ENCODE measurements around the gene TBX5.

TBX5 gene

DNA sequence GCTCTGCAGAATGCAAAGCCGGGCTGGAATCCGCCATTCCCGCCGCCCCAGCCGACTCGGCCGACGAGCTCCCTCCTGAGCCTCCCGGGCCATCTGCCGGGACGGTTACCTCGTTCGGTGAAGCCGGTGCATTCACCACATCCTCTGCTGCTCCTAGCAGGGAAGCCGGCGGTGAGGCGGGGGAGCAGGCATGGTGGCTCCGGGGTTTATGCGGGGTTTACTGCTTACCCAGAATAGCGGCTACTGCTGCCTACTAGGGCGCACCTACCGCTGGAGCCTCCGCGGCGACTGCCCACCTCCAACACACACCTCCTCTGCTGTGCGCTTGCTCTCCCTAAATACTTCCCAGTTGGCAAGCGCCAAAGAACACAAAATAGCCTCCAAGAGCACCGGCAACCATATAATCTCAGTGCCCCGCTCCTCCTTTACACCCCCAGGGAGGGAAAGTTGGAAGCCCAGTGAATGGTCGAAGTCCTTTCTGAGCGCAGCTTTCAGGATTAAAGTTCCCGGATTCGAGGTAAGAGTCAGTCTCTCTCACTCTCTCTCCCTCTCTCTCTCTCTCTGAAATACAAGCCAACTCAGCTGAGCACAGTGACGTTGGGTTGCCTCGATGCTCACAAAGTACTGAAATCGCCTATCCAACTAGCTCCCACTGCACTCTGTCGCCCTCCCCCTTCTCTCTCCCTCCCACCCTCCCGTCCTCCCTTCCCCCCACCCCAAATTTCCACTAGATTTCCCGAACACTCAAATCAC is at the start of gene TBX5:
TBX5 (minus strand) TSS at position 626 of the 753 bp plus-strand sequence. CDS start 2,246 bp downstream, outside the sequence.
- DNase-seq (ENCODE audit: low spot score), result peak; percentile 18
- TF ChIP-seq CTCF (IDR thresholded peaks at IDR 0.05; ENCODE audit: extremely low read depth, insufficient read depth, missing control alignments), result no peak
- in situ Hi-C loops (cut with MboI; ENCODE audit: low pct_unique_long_range_greater_than_20kb, low sequenced_read_pairs, unreplicated experiment), result loop anchor here (25.0 kb wide), 2 partner anchors 282 to 943 kb away; partner anchors contain the start of genes LHX5 and TBX3

DNA sequence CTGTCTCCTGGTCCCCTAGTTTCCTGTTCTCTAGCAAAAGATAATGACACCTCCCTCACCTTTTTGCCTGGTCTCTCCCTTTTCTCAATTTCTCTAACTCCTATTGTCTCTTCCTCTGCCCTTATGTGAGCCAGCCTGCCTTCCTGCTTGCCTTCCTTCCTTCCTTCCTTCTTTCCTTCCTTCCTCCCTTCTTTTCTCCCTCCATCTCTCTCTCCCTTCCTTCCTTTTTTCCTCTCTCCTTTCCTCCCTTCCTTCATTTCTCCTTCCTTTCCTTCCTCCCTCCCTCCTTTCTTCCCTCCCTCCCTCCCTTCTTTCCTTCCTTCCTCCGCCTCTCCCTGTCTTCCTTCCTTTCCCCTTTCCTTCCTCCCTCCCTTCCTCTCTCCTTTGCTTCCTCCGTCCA is 45.7 kb upstream of the TBX5 start:
- in situ Hi-C loops (cut with MboI; ENCODE audit: low pct_unique_long_range_greater_than_20kb, low sequenced_read_pairs, unreplicated experiment), result no loop called here
- DNase-seq (ENCODE audit: low spot score), result no peak
- no peak for TF ChIP-seq CTCF (IDR thresholded peaks at IDR 0.05; ENCODE audit: extremely low read depth, insufficient read depth, missing control alignments)

DNA sequence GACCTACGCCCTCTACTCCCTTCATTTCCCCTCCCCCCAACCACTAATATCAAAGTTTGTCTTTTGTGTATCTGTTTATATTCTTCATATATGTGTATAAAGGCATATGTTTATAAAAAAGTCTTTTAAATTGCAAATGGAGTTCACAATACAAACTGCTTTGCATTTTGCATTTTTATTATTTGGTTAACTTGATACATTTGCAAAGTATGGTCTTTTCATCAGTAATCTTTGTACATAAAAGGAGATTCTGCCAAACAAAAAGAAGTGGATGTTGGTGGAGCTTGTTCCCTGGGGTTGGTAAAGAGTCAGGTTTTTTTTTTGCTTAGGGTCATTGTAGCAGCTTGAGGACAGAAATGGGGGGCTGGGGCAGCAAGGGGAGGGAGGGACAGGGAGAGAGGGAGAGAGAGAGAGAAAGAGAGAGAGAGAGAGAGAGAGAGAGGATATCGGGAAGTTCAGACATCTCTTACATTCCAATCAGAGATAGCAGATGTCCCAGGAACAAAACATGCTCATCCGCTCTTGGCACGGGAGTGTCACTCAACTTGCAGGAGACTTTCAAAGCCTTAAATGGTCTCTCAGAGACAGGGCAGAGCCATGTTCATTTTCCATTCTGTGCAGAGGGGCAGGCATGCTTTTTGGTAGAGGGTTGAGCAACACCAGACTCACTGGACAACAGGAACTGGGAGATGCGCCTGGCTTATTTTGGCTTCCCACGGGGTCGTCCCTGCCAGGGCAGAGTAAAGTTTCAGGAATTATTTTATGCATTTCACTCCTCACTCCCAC is 44.8 kb upstream of the TBX5 start:
- no peak for TF ChIP-seq CTCF (IDR thresholded peaks at IDR 0.05; ENCODE audit: extremely low read depth, insufficient read depth, missing control alignments)
- no peak for DNase-seq (ENCODE audit: low spot score)
- in situ Hi-C loops (cut with MboI; ENCODE audit: low pct_unique_long_range_greater_than_20kb, low sequenced_read_pairs, unreplicated experiment), result no loop called here

GRCh38 chr12:114450019-114450418 is 44.1 kb upstream of the TBX5 start:
- in situ Hi-C loops (cut with MboI; ENCODE audit: low pct_unique_long_range_greater_than_20kb, low sequenced_read_pairs, unreplicated experiment), result no loop called here
- TF ChIP-seq CTCF (IDR thresholded peaks at IDR 0.05; ENCODE audit: extremely low read depth, insufficient read depth, missing control alignments), result no peak
- DNase-seq (ENCODE audit: low spot score), result no peak

DNA sequence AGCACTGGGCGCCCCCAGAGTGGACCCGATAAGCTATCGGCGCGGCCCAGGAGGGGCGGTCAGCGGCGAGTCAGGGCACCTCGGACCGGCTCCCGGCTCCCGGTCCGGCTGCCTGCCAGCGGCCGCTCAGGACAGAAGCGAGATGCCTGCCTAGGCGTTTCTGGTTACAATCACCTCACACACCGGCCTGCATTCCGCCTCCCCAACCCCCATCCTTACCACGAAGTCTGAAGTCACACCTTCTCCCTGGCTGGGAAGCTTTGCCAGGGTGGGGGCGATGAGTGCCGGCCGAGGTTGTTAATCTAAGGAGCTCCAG is 42.6 kb upstream of the TBX5 start:
- no peak for DNase-seq (ENCODE audit: low spot score)
- TF ChIP-seq CTCF (IDR thresholded peaks at IDR 0.05; ENCODE audit: extremely low read depth, insufficient read depth, missing control alignments), result no peak
- in situ Hi-C loops (cut with MboI; ENCODE audit: low pct_unique_long_range_greater_than_20kb, low sequenced_read_pairs, unreplicated experiment), result no loop called here

- in situ Hi-C loops (cut with MboI; ENCODE audit: low pct_unique_long_range_greater_than_20kb, low sequenced_read_pairs, unreplicated experiment), result no loop called here
- no peak for DNase-seq (ENCODE audit: low spot score)
- TF ChIP-seq CTCF (IDR thresholded peaks at IDR 0.05; ENCODE audit: extremely low read depth, insufficient read depth, missing control alignments), result no peak
These were observed 42.1 kb upstream of the TBX5 start for GRCh38 chr12:114447799-114448617.
